OCI-LY7 (cell line): ENCODE results near the gene FHIT. TPM values are rescaled to one million over a fixed set of nuclear protein-coding genes. Genes with fewer than 3 reads are reported as not detected.

Experiments used
- BruUV-seq: library from RNA; stranded (reverse); fragments of 400-500 nt; replicated peaks from 2 replicates; lab custom pipeline; 2021; lab: Mats Ljungman, UMichigan
- CTCF ChIA-PET: fragments of 300-600 bp; sonication (Branson Sonifier 250); formaldehyde crosslinking; loops from one replicate; lab custom pipeline; 2022; ENCODE audit warnings: antibody characterized with exemption; ENCODE audit not compliant: unreplicated experiment; lab: Charles Lee
- POLR2A ChIA-PET: fragments of 300-600 bp; sonication (Branson Sonifier 250); formaldehyde crosslinking; loops from one replicate; lab custom pipeline; 2022; ENCODE audit warnings: antibody characterized with exemption; lab: Charles Lee
- DNase-seq: peaks from one replicate; pipeline ENCODE4 v3.0.0-alpha.2; 2015; ENCODE audit warnings: low spot score
- H2AFZ ChIP-seq: fragments of 200-600 bp; sonication (generic), shearing (Covaris generic); 2 replicates; pipeline ENCODE4 v1.6.1; 2014; ENCODE audit warnings: mild to moderate bottlenecking, antibody characterized with exemption, low read length, moderate library complexity
- H3K27ac ChIP-seq: fragments of 200-600 bp; sonication (generic); 2 replicates; pipeline ENCODE4 v1.5.1; 2014; ENCODE audit warnings: mixed run types, low read depth, mild to moderate bottlenecking, moderate library complexity, low read length, inconsistent platforms; ENCODE audit not compliant: poor library complexity, severe bottlenecking
- H3K36me3 ChIP-seq: fragments of 200-600 bp; sonication (generic); 2 replicates; pipeline ENCODE4 v1.6.1; 2014; ENCODE audit warnings: mild to moderate bottlenecking, antibody characterized with exemption, low read length, moderate library complexity, mixed read lengths; ENCODE audit not compliant: insufficient read depth
- H3K4me1 ChIP-seq: fragments of 200-600 bp; sonication (generic); 2 replicates; pipeline ENCODE4 v1.5.1; 2014; ENCODE audit warnings: mild to moderate bottlenecking, low read length; ENCODE audit not compliant: insufficient read depth, poor library complexity, severe bottlenecking
- H3K4me2 ChIP-seq: fragments of 200-600 bp; sonication (generic); 2 replicates; pipeline ENCODE4 v1.6.1; 2014; ENCODE audit warnings: mild to moderate bottlenecking, low read length
- H3K4me3 ChIP-seq: fragments of 200-600 bp; sonication (generic); 2 replicates; pipeline ENCODE4 v1.5.1; 2014; ENCODE audit warnings: mild to moderate bottlenecking, low read depth, low read length; ENCODE audit not compliant: poor library complexity, severe bottlenecking
- H3K79me2 ChIP-seq: fragments of 200-600 bp; sonication (generic); 2 replicates; pipeline ENCODE4 v1.6.1; 2016; ENCODE audit warnings: low read depth, mild to moderate bottlenecking, low read length, moderate library complexity, mixed read lengths; ENCODE audit not compliant: insufficient read depth
- H3K9me2 ChIP-seq: fragments of 200-600 bp; sonication (generic); 2 replicates; pipeline ENCODE4 v1.6.1; 2016; ENCODE audit warnings: mild to moderate bottlenecking, low read length, mixed read lengths; ENCODE audit not compliant: insufficient read depth
- H3K9me3 ChIP-seq: fragments of 200-600 bp; sonication (generic); 2 replicates; pipeline ENCODE4 v1.6.1; 2014; ENCODE audit warnings: mild to moderate bottlenecking, mixed run types, low read length, mixed read lengths
- H4K20me1 ChIP-seq: fragments of 200-600 bp; sonication (generic); 2 replicates; pipeline ENCODE4 v1.6.1; 2014; ENCODE audit warnings: mild to moderate bottlenecking, antibody characterized with exemption, low read length, moderate library complexity, mixed read lengths; ENCODE audit not compliant: insufficient read depth
- CTCF ChIP-seq: fragments of 200-600 bp; sonication (generic); conservative IDR thresholded peaks from 2 replicates; pipeline ENCODE4 v1.5.1; 2014; ENCODE audit warnings: mild to moderate bottlenecking, antibody characterized with exemption, low read length, moderate library complexity, mixed read lengths
- EZH2phosphoT487 ChIP-seq: fragments of 200-600 bp; sonication (generic); IDR thresholded peaks from 2 replicates; pipeline ENCODE4 v1.6.1; 2018; ENCODE audit warnings: low read depth, borderline replicate concordance, mild to moderate bottlenecking, mixed run types, antibody characterized with exemption, low read length, moderate library complexity, mixed read lengths
- intact Hi-C: fragments of 100-400 bp; cut with micrococcal nuclease; formaldehyde crosslinking; loops from one replicate; pipeline ENCODE4 v1.10.0; 2022; ENCODE audit not compliant: unreplicated experiment
- total RNA-seq, 2 experiments: library from RNA; depleted of rRNA in 1 of 2; stranded (reverse); fragments of >200 nt in 1 of 2; shearing (Covaris generic) in 1 of 2; gene quantifications; 2 replicates each; pipeline ENCODE4 v1.2.3, GENCODE V29; 2014 to 2022

The FHIT gene
- total RNA-seq, 2 experiments from 2014 or later, result 5.0 to 10.9 TPM

GRCh38 chr3:60456180-60456579 lies 795.1 kb downstream of the FHIT start:
- POLR2A ChIA-PET, result interaction anchor here (1.0 kb wide), 1 partner anchor 412 kb away, joined by 3 read pairs; no protein-coding TSS in a partner anchor
- H3K27ac ChIP-seq, result no peak overlapping the region
- intact Hi-C loops, result no loop called here
- H3K36me3 ChIP-seq, result no peaks in the 10 kb centered on the region
- CTCF ChIA-PET, result interaction anchor here (0.5 kb wide), 1 partner anchor 171 kb away, joined by 3 read pairs; no protein-coding TSS in a partner anchor
- no peaks in the 10 kb centered on the region for H3K4me1 ChIP-seq
- TF ChIP-seq CTCF (no peak), EZH2phosphoT487 (no peak)
- BruUV-seq, result no TSS peak
- H3K4me2 ChIP-seq, result no peak overlapping the region
- no peak overlapping the region for H2AFZ ChIP-seq
- H3K9me3 ChIP-seq, result no peaks in the 10 kb centered on the region
- H4K20me1 ChIP-seq, result no peaks in the 10 kb centered on the region
- H3K4me3 ChIP-seq, result no peak overlapping the region
- H3K79me2 ChIP-seq, result no peaks in the 10 kb centered on the region
- no peaks in the 10 kb centered on the region; the same call in 1 of the 2 replicates for H3K9me2 ChIP-seq
- DNase-seq, result no peak

GRCh38 chr3:60453326-60453725 lies 797.9 kb downstream of the FHIT start:
- DNase-seq, result no peak
- H3K27ac ChIP-seq, result no peak overlapping the region
- H3K4me1 ChIP-seq, result no peaks in the 10 kb centered on the region
- no TSS peak for BruUV-seq
- no peak overlapping the region for H2AFZ ChIP-seq
- H3K79me2 ChIP-seq, result no peaks in the 10 kb centered on the region
- no peak overlapping the region for H3K4me2 ChIP-seq
- TF ChIP-seq CTCF, result no peak
- H3K9me2 ChIP-seq, result no peaks in the 10 kb centered on the region
- intact Hi-C loops, result no loop called here
- ChIA-PET POLR2A (interaction anchor here (0.5 to 1.1 kb wide), 2 partner anchors 14 to 145 kb away, joined by 3 to 4 read pairs; no protein-coding TSS in a partner anchor), CTCF (no interaction called here)
- no peaks in the 10 kb centered on the region for H3K9me3 ChIP-seq
- H4K20me1 ChIP-seq, result no peaks in the 10 kb centered on the region
- H3K4me3 ChIP-seq, result no peak overlapping the region
- H3K36me3 ChIP-seq, result no peaks in the 10 kb centered on the region

GRCh38 chr3:60448696-60449095 lies 802.6 kb downstream of the FHIT start:
- H4K20me1 ChIP-seq, result no peaks in the 10 kb centered on the region
- no TSS peak for BruUV-seq
- no peak for TF ChIP-seq EZH2phosphoT487
- no peak for TF ChIP-seq CTCF
- ChIA-PET POLR2A (interaction anchor here (0.7 to 1.3 kb wide), 2 partner anchors 16 to 578 kb away, joined by 3 read pairs; no protein-coding TSS in a partner anchor), CTCF (no interaction called here)
- H3K9me3 ChIP-seq, result no peaks in the 10 kb centered on the region
- no peak for DNase-seq
- no peaks in the 10 kb centered on the region for H3K4me1 ChIP-seq
- no peak overlapping the region for H2AFZ ChIP-seq
- no peak overlapping the region for H3K4me2 ChIP-seq
- no peaks in the 10 kb centered on the region for H3K36me3 ChIP-seq
- no peak overlapping the region for H3K27ac ChIP-seq
- intact Hi-C loops, result no loop called here
- no peaks in the 10 kb centered on the region for H3K79me2 ChIP-seq
- no peaks in the 10 kb centered on the region for H3K9me2 ChIP-seq
- H3K4me3 ChIP-seq, result no peak overlapping the region
